DOHH2 (cell line): Measurements from ENCODE around the gene USP6NL.

Source experiments
- EZH2phosphoT487 ChIP-seq: fragments of 200-600 bp; sonication (generic); IDR thresholded peaks from 2 replicates; pipeline ENCODE4 v1.6.1; 2017; ENCODE audit warnings: borderline replicate concordance, mild to moderate bottlenecking, antibody characterized with exemption, low read length, moderate library complexity, mixed read lengths
- TF ChIP-seq, protein P1 (sequence below): fragments of 200-600 bp; sonication (generic); IDR thresholded peaks from one replicate; pipeline ENCODE4 v1.5.1; 2014; ENCODE audit warnings: antibody characterized with exemption, mild to moderate bottlenecking, low read depth, low read length; ENCODE audit not compliant: poor library complexity, severe bottlenecking

DNA sequence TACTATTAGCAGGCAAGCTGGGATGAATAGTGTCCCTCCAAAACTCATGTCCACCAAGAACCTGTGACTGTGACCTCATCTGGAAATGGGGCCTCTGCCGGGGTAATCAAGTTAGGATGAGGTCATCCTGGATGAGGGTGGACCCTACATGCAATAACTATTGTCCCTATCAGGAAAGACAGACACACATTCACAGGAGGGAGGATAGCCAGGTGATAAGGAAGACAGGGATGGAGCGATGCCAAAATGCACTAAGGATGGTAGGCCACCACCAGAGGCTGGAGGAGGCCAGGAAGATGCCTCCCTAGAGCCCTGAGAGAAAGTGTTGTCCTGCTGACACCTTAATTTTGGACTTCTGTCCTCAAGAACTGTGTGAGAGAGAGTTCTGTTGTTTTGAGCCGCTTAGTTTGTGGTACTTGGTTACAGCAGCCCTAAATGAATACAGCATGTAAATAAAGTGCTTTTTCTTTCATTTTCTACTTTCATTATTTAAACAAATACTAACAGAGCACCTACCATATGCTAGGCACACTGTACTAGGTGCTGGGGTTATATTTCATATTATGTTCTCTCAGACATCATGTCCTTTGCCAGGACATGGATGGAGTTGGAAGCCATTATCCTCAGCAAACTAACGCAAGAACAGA is 111.9 kb downstream of the USP6NL start:
- no peak for TF ChIP-seq EZH2phosphoT487
- TF ChIP-seq, protein P1, sequence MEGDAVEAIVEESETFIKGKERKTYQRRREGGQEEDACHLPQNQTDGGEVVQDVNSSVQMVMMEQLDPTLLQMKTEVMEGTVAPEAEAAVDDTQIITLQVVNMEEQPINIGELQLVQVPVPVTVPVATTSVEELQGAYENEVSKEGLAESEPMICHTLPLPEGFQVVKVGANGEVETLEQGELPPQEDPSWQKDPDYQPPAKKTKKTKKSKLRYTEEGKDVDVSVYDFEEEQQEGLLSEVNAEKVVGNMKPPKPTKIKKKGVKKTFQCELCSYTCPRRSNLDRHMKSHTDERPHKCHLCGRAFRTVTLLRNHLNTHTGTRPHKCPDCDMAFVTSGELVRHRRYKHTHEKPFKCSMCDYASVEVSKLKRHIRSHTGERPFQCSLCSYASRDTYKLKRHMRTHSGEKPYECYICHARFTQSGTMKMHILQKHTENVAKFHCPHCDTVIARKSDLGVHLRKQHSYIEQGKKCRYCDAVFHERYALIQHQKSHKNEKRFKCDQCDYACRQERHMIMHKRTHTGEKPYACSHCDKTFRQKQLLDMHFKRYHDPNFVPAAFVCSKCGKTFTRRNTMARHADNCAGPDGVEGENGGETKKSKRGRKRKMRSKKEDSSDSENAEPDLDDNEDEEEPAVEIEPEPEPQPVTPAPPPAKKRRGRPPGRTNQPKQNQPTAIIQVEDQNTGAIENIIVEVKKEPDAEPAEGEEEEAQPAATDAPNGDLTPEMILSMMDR = no peak
